MM.1S (cell line): Measurements from ENCODE around the gene CD302.
"Not testable (repeated sequence)": the region's sequence is repeated elsewhere in the genome, so short reads cannot be mapped to it uniquely, and the experiment has no call there.

Source experiments
- EZH2phosphoT487 ChIP-seq: fragments of 300-600 bp; sonication (generic); IDR thresholded peaks from 2 replicates; pipeline ENCODE4 v1.6.1; 2018; ENCODE audit warnings: antibody characterized with exemption, low read length
- TF ChIP-seq, protein P1 (sequence below): fragments of 300-600 bp; sonication (generic); IDR thresholded peaks from 2 replicates; pipeline ENCODE4 v1.5.1; 2016; ENCODE audit warnings: antibody characterized with exemption, low read length, mixed read lengths

- TF ChIP-seq, protein P1, sequence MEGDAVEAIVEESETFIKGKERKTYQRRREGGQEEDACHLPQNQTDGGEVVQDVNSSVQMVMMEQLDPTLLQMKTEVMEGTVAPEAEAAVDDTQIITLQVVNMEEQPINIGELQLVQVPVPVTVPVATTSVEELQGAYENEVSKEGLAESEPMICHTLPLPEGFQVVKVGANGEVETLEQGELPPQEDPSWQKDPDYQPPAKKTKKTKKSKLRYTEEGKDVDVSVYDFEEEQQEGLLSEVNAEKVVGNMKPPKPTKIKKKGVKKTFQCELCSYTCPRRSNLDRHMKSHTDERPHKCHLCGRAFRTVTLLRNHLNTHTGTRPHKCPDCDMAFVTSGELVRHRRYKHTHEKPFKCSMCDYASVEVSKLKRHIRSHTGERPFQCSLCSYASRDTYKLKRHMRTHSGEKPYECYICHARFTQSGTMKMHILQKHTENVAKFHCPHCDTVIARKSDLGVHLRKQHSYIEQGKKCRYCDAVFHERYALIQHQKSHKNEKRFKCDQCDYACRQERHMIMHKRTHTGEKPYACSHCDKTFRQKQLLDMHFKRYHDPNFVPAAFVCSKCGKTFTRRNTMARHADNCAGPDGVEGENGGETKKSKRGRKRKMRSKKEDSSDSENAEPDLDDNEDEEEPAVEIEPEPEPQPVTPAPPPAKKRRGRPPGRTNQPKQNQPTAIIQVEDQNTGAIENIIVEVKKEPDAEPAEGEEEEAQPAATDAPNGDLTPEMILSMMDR = not testable (repeated sequence)
- not testable (repeated sequence) for TF ChIP-seq EZH2phosphoT487
Observed at GRCh38 chr2:159822478-159822833, 24.4 kb upstream of the CD302 start.
